ENCODE results near the gene PTPRU.

The PTPRU gene

DNA sequence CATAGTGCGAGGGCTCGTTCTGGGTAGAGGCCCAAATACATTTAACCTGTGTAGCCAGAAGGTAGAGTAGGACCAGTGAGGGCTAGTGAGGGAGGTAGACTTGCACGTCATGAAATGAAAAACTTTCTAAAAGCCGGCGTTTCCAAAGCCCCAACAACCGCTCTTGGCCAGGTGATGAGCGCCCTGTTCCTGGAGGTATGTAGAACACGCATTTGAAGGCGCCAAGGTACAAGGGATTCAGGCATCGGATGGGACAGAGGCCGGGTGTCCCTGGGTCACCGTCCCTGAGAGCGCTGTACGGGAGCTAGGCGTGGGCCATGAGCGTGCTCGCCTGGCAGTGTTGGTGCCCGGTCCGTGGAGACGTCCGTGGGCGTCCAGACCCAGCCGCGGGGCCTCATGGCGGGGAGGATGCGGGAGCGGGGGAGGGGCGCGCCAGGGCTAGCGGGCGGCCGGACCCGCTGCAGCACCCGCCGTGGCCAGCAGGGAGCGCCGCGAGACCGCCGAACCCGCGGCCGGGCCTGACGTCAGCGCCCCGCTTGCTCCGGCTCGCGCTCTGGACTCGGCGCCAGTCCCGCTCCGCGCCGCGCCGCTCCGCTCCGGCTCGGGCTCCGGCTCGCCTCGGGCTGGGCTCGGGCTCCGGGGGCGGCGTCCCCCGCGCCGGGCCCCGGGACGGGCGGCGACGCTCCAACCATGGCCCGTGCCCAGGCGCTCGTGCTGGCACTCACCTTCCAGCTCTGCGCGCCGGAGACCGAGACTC lies at the start of gene PTPRU:
TSS of gene PTPRU (plus strand) at position 568 of the 757 bp plus-strand sequence. CDS start at position 691, 123 bp downstream.
- Mint-ChIP-seq H3K9me3 (no peaks in the 10 kb centered on the region), H3K4me3 (peak within 1 kb of the TSS; percentile 83 to 86), H3K27me3 (peaks cover 52 to 61% of the 10 kb centered on the region in 2 donors), H3K4me1 (peaks cover 16 to 25% of the 10 kb centered on the region in 2 donors), H3K27ac (peak within 1 kb of the TSS; percentile 62), H3K36me3 (peaks cover 0 to 3% of the 10 kb centered on the region in 2 donors)
- DNase-seq (peak; percentile 63), ATAC-seq (replicated peaks) (peak; percentile 86 to 89)

DNA sequence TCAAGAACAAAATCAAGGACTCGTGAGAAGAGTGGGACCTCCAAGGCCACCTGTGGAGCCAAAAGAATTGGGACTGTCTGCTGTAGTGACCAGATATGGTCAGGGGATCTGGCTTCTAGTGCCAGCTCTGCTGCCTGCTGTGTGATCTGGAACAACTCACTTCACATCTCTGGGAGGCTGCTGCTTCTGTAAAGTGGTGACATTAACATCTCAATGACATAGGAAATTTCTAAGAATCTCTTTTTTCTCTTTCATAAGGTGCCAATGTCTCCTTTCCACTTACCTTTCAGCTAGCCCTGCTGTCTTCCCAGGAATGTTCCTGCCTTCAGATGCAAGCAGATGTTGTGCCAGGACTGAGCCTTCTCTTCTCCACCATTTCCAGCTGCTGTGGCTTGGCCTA lies 49.6 kb upstream of the PTPRU start:
- peaks cover 0 to 2% of the 10 kb centered on the region in 2 donors for H3K9me3 Mint-ChIP-seq
- no peaks in the 10 kb centered on the region for H3K27me3 Mint-ChIP-seq
- no peak for DNase-seq
- H3K4me3 Mint-ChIP-seq = no peak overlapping the region
- H3K36me3 Mint-ChIP-seq = peaks cover 6 to 11% of the 10 kb centered on the region in 2 donors
- no peaks in the 10 kb centered on the region for H3K4me1 Mint-ChIP-seq
- no peak overlapping the region for H3K27ac Mint-ChIP-seq
- ATAC-seq (replicated peaks) = no peak

DNA sequence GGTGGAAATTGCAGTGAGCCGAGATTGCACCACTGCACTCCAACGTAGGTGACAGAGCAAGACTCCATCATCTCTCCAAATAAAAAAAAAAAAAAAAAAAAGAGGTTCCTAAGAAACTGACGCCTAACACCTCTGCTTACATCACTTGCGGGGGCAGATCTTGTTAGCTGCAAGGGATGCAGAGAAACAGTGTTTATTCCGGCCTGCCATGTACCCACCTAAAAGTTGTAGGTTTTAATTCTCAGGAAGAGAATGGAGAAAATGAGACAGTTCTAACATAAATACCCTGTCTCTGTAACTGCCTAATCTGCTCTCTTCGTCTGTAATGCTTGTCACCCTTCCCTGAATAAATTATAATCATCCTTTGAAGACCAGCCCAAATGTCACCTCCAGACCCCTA lies 45.6 kb upstream of the PTPRU start:
- H3K27me3 Mint-ChIP-seq = no peaks in the 10 kb centered on the region
- H3K27ac Mint-ChIP-seq = no peak overlapping the region
- no peak overlapping the region for H3K4me3 Mint-ChIP-seq
- H3K9me3 Mint-ChIP-seq = peaks cover 0 to 2% of the 10 kb centered on the region in 2 donors
- DNase-seq (no peak), ATAC-seq (replicated peaks) (no peak)
- no peaks in the 10 kb centered on the region for H3K4me1 Mint-ChIP-seq
- peaks cover 30 to 44% of the 10 kb centered on the region in 2 donors for H3K36me3 Mint-ChIP-seq

DNA sequence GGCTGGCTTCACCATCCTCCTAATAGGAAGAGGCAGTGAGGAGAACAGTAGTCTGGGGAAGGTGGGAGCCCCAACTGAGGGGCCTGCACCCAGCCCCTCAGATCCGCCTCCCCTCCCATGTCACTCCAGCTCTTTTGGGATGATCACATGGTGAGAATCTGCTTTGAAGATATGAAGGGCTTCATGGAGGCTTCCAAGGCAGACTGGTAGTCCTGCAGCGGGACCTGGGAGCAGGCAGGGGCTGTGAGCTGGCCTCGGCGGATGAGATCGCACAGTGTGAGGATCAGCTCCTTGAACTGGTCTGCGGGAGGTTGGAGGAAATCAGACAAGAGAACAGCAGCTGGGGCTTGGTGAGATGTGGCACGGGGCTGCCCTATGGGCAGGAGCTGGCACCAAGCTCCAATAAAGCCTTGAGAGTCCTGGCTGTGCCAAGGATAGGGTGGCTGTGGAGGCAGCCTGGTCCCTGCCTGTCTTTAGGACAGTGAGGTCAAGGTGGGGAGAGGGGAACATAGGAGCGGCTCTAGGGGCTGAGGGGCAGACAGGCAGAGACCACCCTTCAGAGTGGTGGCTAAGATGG lies 42.4 kb upstream of the PTPRU start:
- H3K4me3 Mint-ChIP-seq = no peak overlapping the region
- peaks cover 0 to 2% of the 10 kb centered on the region in 2 donors for H3K9me3 Mint-ChIP-seq
- H3K36me3 Mint-ChIP-seq = peaks cover 40 to 49% of the 10 kb centered on the region in 2 donors
- no peaks in the 10 kb centered on the region for H3K27me3 Mint-ChIP-seq
- no peak for ATAC-seq (replicated peaks)
- no peak for DNase-seq
- no peak overlapping the region for H3K27ac Mint-ChIP-seq
- H3K4me1 Mint-ChIP-seq = no peaks in the 10 kb centered on the region

DNA sequence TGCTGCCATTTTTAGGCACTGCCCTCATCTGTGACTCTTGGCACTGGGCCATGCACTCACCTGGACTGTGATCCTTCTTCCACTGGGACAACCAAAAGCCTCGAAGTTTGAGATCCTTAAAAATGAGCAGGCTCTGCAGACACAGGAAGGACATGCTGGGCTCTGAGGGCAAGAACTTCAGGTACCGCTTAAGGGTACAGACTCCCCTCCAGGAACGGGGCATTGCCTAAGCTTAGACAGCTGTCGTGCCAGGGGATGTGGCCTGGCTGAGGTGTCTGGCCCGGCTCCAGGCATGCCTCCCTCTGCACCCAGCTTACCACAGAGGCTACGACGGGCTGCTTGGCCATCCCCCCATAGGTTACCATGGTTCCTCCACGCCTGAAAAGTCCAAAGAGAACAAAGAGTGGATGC lies 40.4 kb upstream of the PTPRU start:
- no peak for DNase-seq
- Mint-ChIP-seq H3K4me3 (no peak overlapping the region), H3K27me3 (no peaks in the 10 kb centered on the region), H3K36me3 (peaks cover 40 to 56% of the 10 kb centered on the region in 2 donors), H3K27ac (no peak overlapping the region), H3K4me1 (no peaks in the 10 kb centered on the region), H3K9me3 (peaks cover 0 to 1% of the 10 kb centered on the region in 2 donors)
- ATAC-seq (replicated peaks) = no peak

DNA sequence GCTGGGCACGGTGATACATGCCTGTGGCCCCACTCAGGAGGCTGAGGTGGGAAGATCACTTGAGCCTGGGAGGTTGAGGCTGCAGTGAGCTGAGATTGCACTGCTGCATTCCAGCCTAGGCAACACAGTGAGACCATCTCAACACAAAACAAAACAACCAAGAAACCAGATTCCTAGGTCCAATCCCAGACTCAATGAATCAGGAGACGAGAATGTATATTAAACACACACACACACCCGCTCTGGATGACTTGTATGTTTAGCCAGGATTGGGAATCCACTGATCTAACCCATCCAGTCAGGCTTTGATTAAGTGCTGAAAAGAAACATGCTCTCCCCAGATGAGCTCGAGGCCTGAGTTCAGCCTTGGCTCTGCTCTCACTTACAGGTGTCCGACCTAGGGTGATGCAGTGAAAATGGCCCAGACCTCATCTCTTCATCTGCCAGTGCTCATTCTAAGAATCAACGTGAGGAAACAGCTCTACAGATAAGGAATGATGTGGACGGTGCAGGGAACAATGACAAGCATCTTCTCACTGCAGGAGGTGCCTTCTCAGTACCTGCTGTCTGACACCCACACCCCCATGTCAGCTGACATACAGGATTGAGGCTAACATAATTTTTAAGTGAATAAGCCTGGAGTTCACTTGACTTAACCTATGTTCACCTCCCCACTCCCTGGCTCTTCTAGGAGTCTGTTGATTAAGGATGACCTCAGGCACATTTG lies 39.3 kb upstream of the PTPRU start:
- DNase-seq (no peak), ATAC-seq (replicated peaks) (no peak)
- H3K27me3 Mint-ChIP-seq = no peaks in the 10 kb centered on the region
- H3K4me1 Mint-ChIP-seq = no peaks in the 10 kb centered on the region
- H3K9me3 Mint-ChIP-seq = no peaks in the 10 kb centered on the region
- no peak overlapping the region for H3K27ac Mint-ChIP-seq
- peaks cover 42 to 60% of the 10 kb centered on the region in 2 donors for H3K36me3 Mint-ChIP-seq
- H3K4me3 Mint-ChIP-seq = no peak overlapping the region

DNA sequence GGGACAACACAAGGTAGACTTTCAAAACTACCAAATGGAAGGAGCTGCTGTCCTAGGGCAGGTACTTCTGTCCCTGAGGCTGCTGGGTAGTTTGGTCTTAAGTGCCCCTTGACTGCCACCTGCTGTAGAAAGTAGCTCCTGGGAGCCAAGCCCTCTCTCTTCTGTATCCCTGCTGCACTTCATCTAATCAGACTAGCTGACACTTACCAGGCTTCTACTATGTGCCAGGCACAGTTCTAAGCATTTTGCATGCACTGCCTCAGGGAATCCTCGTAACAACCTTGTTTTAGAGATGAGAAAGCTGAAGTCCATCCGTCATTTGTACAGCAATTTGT lies 38.8 kb upstream of the PTPRU start:
- ATAC-seq (replicated peaks) (peak; percentile 84 to 85), DNase-seq (no peak)
- H3K9me3 Mint-ChIP-seq = no peaks in the 10 kb centered on the region
- H3K4me3 Mint-ChIP-seq = no peak overlapping the region
- no peaks in the 10 kb centered on the region for H3K27me3 Mint-ChIP-seq
- peaks cover 42 to 60% of the 10 kb centered on the region in 2 donors for H3K36me3 Mint-ChIP-seq
- peaks cover 0 to 1% of the 10 kb centered on the region in 2 donors for H3K4me1 Mint-ChIP-seq
- H3K27ac Mint-ChIP-seq = no peak overlapping the region

DNA sequence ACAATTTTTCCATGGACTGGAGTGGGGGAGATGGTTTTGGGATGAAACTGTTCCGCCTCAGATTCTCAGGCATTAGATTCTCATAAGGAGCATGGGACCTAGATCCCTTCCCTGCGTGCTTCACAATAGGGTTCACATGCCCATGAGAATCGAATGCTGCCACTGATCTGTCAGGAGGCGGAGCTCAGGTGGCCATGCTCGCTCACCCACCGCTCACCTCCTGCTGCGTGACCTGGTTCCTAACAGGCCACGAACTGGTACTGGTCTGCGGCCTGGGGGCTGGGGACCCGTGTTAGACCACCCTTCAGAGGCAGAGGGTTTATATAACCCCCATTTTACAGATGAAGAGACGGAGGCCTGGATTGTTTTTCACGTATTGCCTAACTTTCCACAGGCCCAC lies 38.3 kb upstream of the PTPRU start:
- H3K4me3 Mint-ChIP-seq = no peak overlapping the region
- H3K4me1 Mint-ChIP-seq = peaks cover 2 to 5% of the 10 kb centered on the region in 2 donors
- no peak overlapping the region for H3K27ac Mint-ChIP-seq
- no peaks in the 10 kb centered on the region for H3K9me3 Mint-ChIP-seq
- DNase-seq (no peak), ATAC-seq (replicated peaks) (no peak)
- H3K36me3 Mint-ChIP-seq = peaks cover 43 to 63% of the 10 kb centered on the region in 2 donors
- no peaks in the 10 kb centered on the region for H3K27me3 Mint-ChIP-seq

DNA sequence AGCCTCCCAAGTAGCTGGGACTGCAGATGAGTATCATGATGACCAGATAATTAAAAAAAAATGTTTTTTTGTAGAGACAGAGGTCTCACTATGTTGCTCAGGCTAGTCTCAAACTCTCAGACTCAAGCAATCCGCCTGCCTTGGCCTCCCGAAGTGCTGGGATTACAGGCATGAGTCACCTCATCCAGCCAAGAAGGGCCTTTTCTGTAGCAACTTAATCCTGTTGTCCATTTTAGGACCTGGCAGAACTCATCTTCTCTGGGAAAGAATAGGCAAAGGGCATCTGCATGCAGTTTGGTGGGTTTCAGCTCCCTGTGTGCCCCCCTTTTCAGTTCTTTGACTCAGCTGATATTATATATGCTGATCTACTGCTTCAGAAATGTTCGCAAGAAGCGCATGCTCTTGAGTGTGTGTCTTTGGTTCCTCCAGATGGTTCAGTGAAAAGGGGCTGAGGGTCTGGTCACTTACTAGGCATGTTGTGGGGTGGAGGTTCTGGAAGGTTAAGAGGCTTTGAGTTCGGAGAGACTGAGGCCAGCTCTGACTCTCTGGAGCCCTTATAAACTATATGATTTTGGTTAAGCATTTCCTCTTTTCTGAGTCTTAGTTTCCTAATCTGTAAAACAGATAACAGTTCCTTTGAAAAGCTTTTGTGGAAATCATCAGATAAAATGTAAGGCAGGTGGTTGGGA lies 35.3 kb upstream of the PTPRU start:
- H3K9me3 Mint-ChIP-seq = no peaks in the 10 kb centered on the region
- ATAC-seq (replicated peaks) = no peak
- H3K4me1 Mint-ChIP-seq = peaks cover 2 to 5% of the 10 kb centered on the region in 2 donors
- peaks cover 30 to 51% of the 10 kb centered on the region in 2 donors for H3K36me3 Mint-ChIP-seq
- no peak for DNase-seq
- H3K27me3 Mint-ChIP-seq = no peaks in the 10 kb centered on the region
- no peak overlapping the region for H3K4me3 Mint-ChIP-seq
- no peak overlapping the region for H3K27ac Mint-ChIP-seq

DNA sequence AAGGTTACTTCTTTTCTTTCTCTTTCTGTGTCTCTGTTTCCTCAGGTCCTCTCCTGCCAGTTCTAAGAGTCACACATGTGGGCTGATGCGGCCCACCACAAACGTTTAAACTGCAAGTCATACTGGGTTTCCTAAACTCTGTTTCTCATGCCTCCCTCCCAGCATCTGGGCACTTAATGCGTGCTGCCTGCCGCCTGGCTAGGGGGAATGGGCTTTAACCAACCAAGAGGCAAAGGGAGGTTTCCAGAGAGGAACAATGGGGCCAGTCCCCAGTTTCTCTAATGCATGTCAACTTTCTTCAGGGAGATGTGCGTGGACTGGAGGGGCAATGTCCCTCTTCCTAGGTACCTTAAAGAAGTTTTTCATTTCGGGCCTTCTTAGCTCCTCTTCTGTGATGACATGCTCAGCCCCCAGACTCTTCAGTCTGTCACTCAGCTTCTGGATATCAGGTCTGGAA lies 34.7 kb upstream of the PTPRU start:
- Mint-ChIP-seq H3K9me3 (no peaks in the 10 kb centered on the region), H3K4me1 (peaks cover 2 to 5% of the 10 kb centered on the region in 2 donors), H3K27me3 (no peaks in the 10 kb centered on the region), H3K4me3 (no peak overlapping the region), H3K27ac (peak overlapping the region; percentile 42), H3K36me3 (peaks cover 32 to 53% of the 10 kb centered on the region in 2 donors)
- DNase-seq (no peak), ATAC-seq (replicated peaks) (no peak)

DNA sequence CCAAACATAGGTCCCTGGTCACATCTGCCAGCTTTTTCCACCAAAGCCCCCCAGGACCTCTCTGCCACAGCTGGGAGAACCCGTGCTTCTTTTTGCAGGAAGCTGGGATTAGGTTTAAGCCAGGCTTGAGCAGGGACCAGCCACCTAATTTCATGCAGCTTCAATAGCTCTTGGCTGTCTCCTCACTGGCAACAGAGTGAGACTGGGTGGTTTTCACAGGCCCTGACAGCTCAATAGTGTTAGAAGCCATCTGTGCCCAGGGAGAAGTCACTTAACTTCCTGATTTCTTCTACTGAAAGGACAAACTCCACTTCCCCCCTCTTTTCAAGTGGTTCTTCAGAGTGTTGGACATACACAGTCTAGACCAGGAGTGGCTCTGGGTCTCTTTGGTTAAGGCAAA lies 34.3 kb upstream of the PTPRU start:
- H3K27me3 Mint-ChIP-seq = no peaks in the 10 kb centered on the region
- H3K27ac Mint-ChIP-seq = no peak overlapping the region
- peaks cover 2 to 5% of the 10 kb centered on the region in 2 donors for H3K4me1 Mint-ChIP-seq
- no peak overlapping the region for H3K4me3 Mint-ChIP-seq
- no peak for ATAC-seq (replicated peaks)
- H3K9me3 Mint-ChIP-seq = no peaks in the 10 kb centered on the region
- peaks cover 31 to 54% of the 10 kb centered on the region in 2 donors for H3K36me3 Mint-ChIP-seq
- DNase-seq = no peak

DNA sequence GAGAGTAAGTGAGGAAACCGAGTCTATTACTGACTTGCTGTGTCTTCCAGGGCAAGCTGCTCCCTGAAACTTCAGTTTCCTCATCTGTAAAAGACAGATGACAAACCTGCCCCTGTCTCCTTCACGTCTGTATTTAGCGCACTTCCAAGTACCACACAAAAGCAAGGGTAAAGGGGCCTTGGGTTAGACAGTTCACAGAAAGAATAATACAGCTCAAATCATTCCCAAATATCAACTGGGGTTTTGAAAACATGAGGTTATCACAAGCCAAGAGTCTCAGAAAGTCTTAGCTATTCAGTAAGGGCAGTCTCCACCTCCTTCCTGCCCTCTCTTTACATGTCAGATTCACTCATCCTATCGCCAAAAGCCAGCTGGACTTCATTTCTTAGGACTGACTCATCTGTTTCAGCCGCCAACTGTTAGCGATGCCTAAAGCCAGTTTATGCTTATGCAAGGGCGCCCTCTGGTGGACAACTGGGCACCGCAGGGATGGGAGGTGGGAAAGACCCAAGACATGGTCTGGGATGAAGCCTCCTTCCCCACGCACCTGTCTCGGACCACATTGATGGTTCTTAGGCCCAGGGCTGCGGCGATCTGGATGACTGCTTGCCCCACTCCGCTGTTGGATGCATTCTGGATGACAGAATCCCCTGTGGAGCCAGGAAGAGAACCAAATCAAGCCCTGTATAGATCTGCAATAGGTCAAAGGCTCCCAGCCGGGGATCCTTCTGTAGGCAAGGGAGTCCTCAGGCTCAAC lies 33.6 kb upstream of the PTPRU start:
- peak; percentile 63 for DNase-seq
- Mint-ChIP-seq H3K9me3 (no peaks in the 10 kb centered on the region), H3K27me3 (no peaks in the 10 kb centered on the region), H3K4me1 (peaks cover 2 to 5% of the 10 kb centered on the region in 2 donors), H3K27ac (no peak overlapping the region), H3K4me3 (no peak overlapping the region), H3K36me3 (peaks cover 26 to 47% of the 10 kb centered on the region in 2 donors)
- peak; percentile 98 for ATAC-seq (replicated peaks)

DNA sequence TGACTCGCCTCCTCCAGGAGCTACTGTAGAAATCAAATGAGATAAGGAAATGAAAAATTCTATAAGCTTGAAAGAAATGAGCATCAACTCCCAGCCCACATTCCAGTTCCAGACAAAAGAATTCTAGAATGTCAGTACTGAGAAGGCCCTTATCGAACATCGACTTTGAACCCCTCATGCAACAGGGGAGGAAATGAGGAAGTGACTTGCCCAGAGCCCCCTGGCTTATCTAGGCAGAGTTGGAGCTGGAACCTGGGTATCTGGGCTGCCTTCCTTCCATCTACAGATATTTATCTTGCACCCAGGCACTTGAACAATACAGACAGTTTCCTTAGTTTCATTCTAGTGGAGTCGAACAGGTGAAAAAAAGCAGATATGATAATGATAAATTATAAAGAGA lies 27.9 kb upstream of the PTPRU start:
- Mint-ChIP-seq H3K27ac (no peak overlapping the region), H3K4me1 (peaks cover 17 to 23% of the 10 kb centered on the region in 2 donors), H3K27me3 (no peaks in the 10 kb centered on the region), H3K9me3 (no peaks in the 10 kb centered on the region), H3K36me3 (peaks cover 35 to 53% of the 10 kb centered on the region in 2 donors), H3K4me3 (no peak overlapping the region)
- ATAC-seq (replicated peaks) = no peak
- DNase-seq = no peak
